ENCODE measurements around the gene SPON1. TPM values are rescaled to one million over a fixed set of nuclear protein-coding genes. Genes with fewer than 3 reads are reported as not detected.

Gene SPON1
- total and polyA plus RNA-seq, 10 of the 15 experiments (the other 5 are each of a cell fraction or from before 2014, with no cell fraction given) = 0.13 to 1.1 (median 0.18) TPM; not detected in 5

- TF ChIP-seq, protein P1, sequence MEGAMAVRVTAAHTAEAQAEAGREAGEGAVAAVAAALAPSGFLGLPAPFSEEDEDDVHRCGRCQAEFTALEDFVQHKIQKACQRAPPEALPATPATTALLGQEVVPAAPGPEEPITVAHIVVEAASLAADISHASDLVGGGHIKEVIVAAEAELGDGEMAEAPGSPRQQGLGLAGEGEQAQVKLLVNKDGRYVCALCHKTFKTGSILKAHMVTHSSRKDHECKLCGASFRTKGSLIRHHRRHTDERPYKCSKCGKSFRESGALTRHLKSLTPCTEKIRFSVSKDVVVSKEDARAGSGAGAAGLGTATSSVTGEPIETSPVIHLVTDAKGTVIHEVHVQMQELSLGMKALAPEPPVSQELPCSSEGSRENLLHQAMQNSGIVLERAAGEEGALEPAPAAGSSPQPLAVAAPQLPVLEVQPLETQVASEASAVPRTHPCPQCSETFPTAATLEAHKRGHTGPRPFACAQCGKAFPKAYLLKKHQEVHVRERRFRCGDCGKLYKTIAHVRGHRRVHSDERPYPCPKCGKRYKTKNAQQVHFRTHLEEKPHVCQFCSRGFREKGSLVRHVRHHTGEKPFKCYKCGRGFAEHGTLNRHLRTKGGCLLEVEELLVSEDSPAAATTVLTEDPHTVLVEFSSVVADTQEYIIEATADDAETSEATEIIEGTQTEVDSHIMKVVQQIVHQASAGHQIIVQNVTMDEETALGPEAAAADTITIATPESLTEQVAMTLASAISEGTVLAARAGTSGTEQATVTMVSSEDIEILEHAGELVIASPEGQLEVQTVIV (IDR thresholded peaks at IDR 0.05; ENCODE audit: borderline replicate concordance, partially characterized antibody) = no peak
- TF ChIP-seq IRF4 (IDR thresholded peaks at IDR 0.05; ENCODE audit: low read depth, low read length) (no peak), JUND (IDR thresholded peaks at IDR 0.05; ENCODE audit: low read depth, low read length) (no peak), POLR2AphosphoS2 (IDR thresholded peaks at IDR 0.05; ENCODE audit: low read depth, low read length) (no peak), EP300 (IDR thresholded peaks at IDR 0.05; ENCODE audit: borderline replicate concordance in 1 of 2, control insufficient read depth in 1 of 2, low read depth in 2 of 2, low read length in 2 of 2) (no peak), MYB (IDR thresholded peaks at IDR 0.05; ENCODE audit: borderline replicate concordance, low read depth, low read length) (no peak), FOXK2 (IDR thresholded peaks at IDR 0.05) (no peak), BMI1 (IDR thresholded peaks at IDR 0.05; ENCODE audit: borderline replicate concordance) (no peak), POLR2AphosphoS5 (IDR thresholded peaks at IDR 0.05; ENCODE audit: low read length) (no peak), ESRRA (IDR thresholded peaks at IDR 0.05; ENCODE audit: low read length) (no peak)
These were observed 12.1 kb downstream of the SPON1 start (continued) for GRCh38 chr11:13974631-13975030.

- no peak overlapping the region for H3K4me3 ChIP-seq
- ChIA-PET CTCF (no interaction called here), RAD21 (ENCODE audit: unreplicated experiment) (no interaction called here), POLR2A (no interaction called here), SMC1A (ENCODE audit: uncharacterized antibody, unreplicated experiment) (interaction anchor here (0.7 kb wide), 1 partner anchor 211 kb away, joined by 3 read pairs; no protein-coding TSS in a partner anchor)
- H3K36me3 ChIP-seq (ENCODE audit: control insufficient read depth in 2 of 2, insufficient read depth in 2 of 2, low read length in 1 of 2) = no peaks in the 10 kb centered on the region
- H3K4me1 ChIP-seq (ENCODE audit: control insufficient read depth, insufficient read depth, low read length) = no peaks in the 10 kb centered on the region
- no peaks in the 10 kb centered on the region for H3K9me3 ChIP-seq (replicated peaks; ENCODE audit: control insufficient read depth, insufficient read depth, low read length)
- in situ Hi-C loops (cut with MboI) (no loop called here), intact Hi-C loops (cut with micrococcal nuclease; ENCODE audit: unreplicated experiment) (no loop called here)
- TF ChIP-seq ZNF217 (IDR thresholded peaks at IDR 0.05) = no peak
- no peak for TF ChIP-seq ELK1 (IDR thresholded peaks at IDR 0.05; ENCODE audit: low read depth, low read length)
- no peak for TF ChIP-seq E2F4 (IDR thresholded peaks at IDR 0.05; ENCODE audit: low read depth, low read length)
- TF ChIP-seq FOS (IDR thresholded peaks at IDR 0.05; ENCODE audit: borderline replicate concordance, extremely low read depth, insufficient read length) = no peak
- no peak for TF ChIP-seq HDAC2 (IDR thresholded peaks at IDR 0.05)
- H3K27me3 ChIP-seq (replicated peaks in 1 of 2; ENCODE audit: control insufficient read depth in 2 of 2, insufficient read depth in 2 of 2, low read length in 1 of 2) = no peaks in the 10 kb centered on the region
- ATAC-seq = no peak
- no peak overlapping the region for H2AFZ ChIP-seq (ENCODE audit: control insufficient read depth, low read depth, low read length)
- DNase-seq (ENCODE audit: low read depth, low spot score) = no peak
- no peaks in the 10 kb centered on the region for H4K20me1 ChIP-seq (ENCODE audit: control insufficient read depth, insufficient read depth)
- H3K9ac ChIP-seq (ENCODE audit: control insufficient read depth, insufficient read depth, low read length) = no peak overlapping the region
- H3K27ac ChIP-seq (ENCODE audit: control insufficient read depth, insufficient read depth) = no peak overlapping the region
- no TSS peak for BruUV-seq (replicated peaks)
- H3K79me2 ChIP-seq (ENCODE audit: control insufficient read depth, insufficient read depth, low read length) = no peaks in the 10 kb centered on the region
- FAIRE-seq = no peak
- no peak overlapping the region for H3K4me2 ChIP-seq (ENCODE audit: control insufficient read depth, insufficient read depth)
- 37% methylated on average over 12 of the region's 12 CpGs for WGBS (ENCODE audit: insufficient coverage, insufficient replicate concordance, low lambda C conversion rate, missing lambda C conversion rate)
These were observed 20.7 kb downstream of the SPON1 start for GRCh38 chr11:13983081-13983751.
